Fibroblast of lung (primary cell): ENCODE data around the gene PPFIA4. TPM values are rescaled to one million over a fixed set of nuclear protein-coding genes. Genes with fewer than 3 reads are reported as not detected.

Experiments used
- DNase-seq, 2 donors: peaks; one replicate each; pipeline versions ENCODE4 v3.0.0 to v3.0.0-alpha.2; 2010; ENCODE audit warnings: low read depth in 2 of 2
- H2AFZ ChIP-seq: 2 replicates; pipeline ENCODE4 v1.5.1; 2012; ENCODE audit warnings: low read length, control low read depth, inconsistent platforms
- H3K27ac ChIP-seq: 2 replicates; pipeline ENCODE4 v1.5.1; 2011; ENCODE audit warnings: low read length, control low read depth; ENCODE audit not compliant: insufficient read depth
- H3K27me3 ChIP-seq: 2 replicates; pipeline ENCODE4 v1.5.1; 2011; ENCODE audit warnings: mild to moderate bottlenecking, low read length; ENCODE audit not compliant: control insufficient read depth, insufficient read depth
- H3K36me3 ChIP-seq: 2 replicates; pipeline ENCODE4 v1.5.1; 2011; ENCODE audit warnings: low read length; ENCODE audit not compliant: control insufficient read depth, insufficient read depth
- H3K4me1 ChIP-seq: 2 replicates; pipeline ENCODE4 v1.5.1; 2011; ENCODE audit warnings: low read length; ENCODE audit not compliant: control insufficient read depth, insufficient read depth; ENCODE audit errors: extremely low read depth
- H3K4me2 ChIP-seq: 2 replicates; pipeline ENCODE4 v1.5.1; 2011; ENCODE audit warnings: low read length, control low read depth; ENCODE audit not compliant: insufficient read depth; ENCODE audit errors: extremely low read depth
- H3K4me3 ChIP-seq, 4 experiments: fragments of 200-600 bp in 1 of 4; sonication (generic) in 1 of 4; replicated peaks in 1 of 4; 2 replicates each; pipeline ENCODE4 v1.5.1; 2011 to 2016; ENCODE audit warnings: low read length in 4 of 4, low read depth in 3 of 4, mild to moderate bottlenecking in 3 of 4, control low read depth in 2 of 4, inconsistent platforms in 1 of 4, mixed read lengths in 1 of 4; ENCODE audit not compliant: insufficient read depth in 1 of 4; ENCODE audit errors: control extremely low read depth in 1 of 4
- H3K79me2 ChIP-seq: 2 replicates; pipeline ENCODE4 v1.5.1; 2012; ENCODE audit warnings: mild to moderate bottlenecking, low read length, inconsistent platforms; ENCODE audit not compliant: control insufficient read depth, insufficient read depth
- H3K9ac ChIP-seq: 2 replicates; pipeline ENCODE4 v1.5.1; 2011; ENCODE audit warnings: mild to moderate bottlenecking, low read length, control low read depth; ENCODE audit not compliant: insufficient read depth
- H3K9me3 ChIP-seq: 2 replicates; pipeline ENCODE4 v1.5.1; 2012; ENCODE audit warnings: low read depth, low read length; ENCODE audit not compliant: control insufficient read depth, insufficient read depth
- H4K20me1 ChIP-seq: 2 replicates; pipeline ENCODE4 v1.5.1; 2011; ENCODE audit warnings: low read length; ENCODE audit not compliant: control insufficient read depth, insufficient read depth; ENCODE audit errors: extremely low read depth
- CTCF ChIP-seq, 2 donors: IDR thresholded peaks in 1 of 2; conservative IDR thresholded peaks in 1 of 2; 1 replicate in 1 of 2; 2 replicates in 1 of 2; pipeline ENCODE4 v1.5.1; 2011 to 2012; ENCODE audit warnings: low read length in 2 of 2, control low read depth in 1 of 2, inconsistent platforms in 1 of 2, low read depth in 1 of 2, mild to moderate bottlenecking in 1 of 2
- EZH2 ChIP-seq: IDR thresholded peaks from 2 replicates; pipeline ENCODE4 v1.5.1; 2012; ENCODE audit warnings: low read length, control low read depth, mild to moderate bottlenecking; ENCODE audit errors: missing control alignments
- polyA plus RNA-seq, 2 donors: library from polyadenylated mRNA; depleted of rRNA in 1 of 2; stranded (reverse) in 1 of 2; unstranded in 1 of 2; fragments of >200 nt; gene quantifications; 2 replicates each; pipeline ENCODE4 v1.2.1, GENCODE V29; 2011 to 2012; ENCODE audit warnings: missing spikeins in 1 of 2
- total RNA-seq: library from RNA; depleted of rRNA; stranded (reverse); fragments of >200 nt; gene quantifications from 2 replicates; pipeline ENCODE4 v1.2.1, GENCODE V29; 2014

The PPFIA4 gene
- total and polyA plus RNA-seq, 2 donors (not counting 1 experiment from before 2014, with no cell fraction given) = 3.2 to 4.3 TPM

- peak overlapping the region; percentile 40 for H3K4me2 ChIP-seq
Observed at GRCh38 chr1:203046984-203047630, 20.8 kb downstream of the PPFIA4 start.

GRCh38 chr1:203048086-203048485 is 21.8 kb downstream of the PPFIA4 start:
- no peaks in the 10 kb centered on the region for H4K20me1 ChIP-seq
- H2AFZ ChIP-seq = no peak overlapping the region
- H3K27me3 ChIP-seq = no peaks in the 10 kb centered on the region
- TF ChIP-seq EZH2 = no peak
- TF ChIP-seq CTCF (conservative IDR thresholded peaks at IDR 0.05 in 1 of 2, IDR thresholded peaks at IDR 0.05 in 1 of 2; ENCODE audit: low read depth in 1 of 2, low read length in 2 of 2) = no peak
- no peak overlapping the region for H3K27ac ChIP-seq
- no peak for DNase-seq
- no peaks in the 10 kb centered on the region for H3K79me2 ChIP-seq
- no peaks in the 10 kb centered on the region for H3K36me3 ChIP-seq
- H3K4me3 ChIP-seq = no peak overlapping the region
- H3K9me3 ChIP-seq = no peaks in the 10 kb centered on the region
- no peak overlapping the region for H3K9ac ChIP-seq
- no peak overlapping the region for H3K4me2 ChIP-seq
- peaks cover 12% of the 10 kb centered on the region for H3K4me1 ChIP-seq

More at GRCh38 chr1:203046984-203047630, 20.8 kb downstream of the PPFIA4 start:
- no peak overlapping the region for H3K9ac ChIP-seq
- no peaks in the 10 kb centered on the region for H4K20me1 ChIP-seq
- H3K4me3 ChIP-seq = no peak overlapping the region
- H3K9me3 ChIP-seq = no peaks in the 10 kb centered on the region
- peaks cover 12% of the 10 kb centered on the region for H3K4me1 ChIP-seq
- no peak overlapping the region for H2AFZ ChIP-seq
- H3K79me2 ChIP-seq = no peaks in the 10 kb centered on the region
- no peak overlapping the region for H3K27ac ChIP-seq
- TF ChIP-seq CTCF (conservative IDR thresholded peaks at IDR 0.05 in 1 of 2, IDR thresholded peaks at IDR 0.05 in 1 of 2; ENCODE audit: low read depth in 1 of 2, low read length in 2 of 2) = no peak
- no peak for TF ChIP-seq EZH2
- H3K27me3 ChIP-seq = no peaks in the 10 kb centered on the region
- DNase-seq = peak; percentile 73 to 86
- H3K36me3 ChIP-seq = no peaks in the 10 kb centered on the region

GRCh38 chr1:203048555-203049051 is 22.3 kb downstream of the PPFIA4 start:
- DNase-seq = no peak
- no peaks in the 10 kb centered on the region for H3K79me2 ChIP-seq
- no peak overlapping the region for H3K4me3 ChIP-seq
- H3K4me2 ChIP-seq = no peak overlapping the region
- no peaks in the 10 kb centered on the region for H3K9me3 ChIP-seq
- TF ChIP-seq EZH2 (no peak), CTCF (conservative IDR thresholded peaks at IDR 0.05 in 1 of 2, IDR thresholded peaks at IDR 0.05 in 1 of 2; ENCODE audit: low read depth in 1 of 2, low read length in 2 of 2) (no peak)
- no peak overlapping the region for H3K27ac ChIP-seq
- H3K4me1 ChIP-seq = peaks cover 12% of the 10 kb centered on the region
- no peaks in the 10 kb centered on the region for H3K36me3 ChIP-seq
- no peaks in the 10 kb centered on the region for H4K20me1 ChIP-seq
- H3K9ac ChIP-seq = no peak overlapping the region
- no peaks in the 10 kb centered on the region for H3K27me3 ChIP-seq
- no peak overlapping the region for H2AFZ ChIP-seq
